Measurements from ENCODE around the gene TMEM200B.
A peak's percentile ranks its signal among the peaks of the same experiment; 100 is the strongest.

The TMEM200B gene

DNA sequence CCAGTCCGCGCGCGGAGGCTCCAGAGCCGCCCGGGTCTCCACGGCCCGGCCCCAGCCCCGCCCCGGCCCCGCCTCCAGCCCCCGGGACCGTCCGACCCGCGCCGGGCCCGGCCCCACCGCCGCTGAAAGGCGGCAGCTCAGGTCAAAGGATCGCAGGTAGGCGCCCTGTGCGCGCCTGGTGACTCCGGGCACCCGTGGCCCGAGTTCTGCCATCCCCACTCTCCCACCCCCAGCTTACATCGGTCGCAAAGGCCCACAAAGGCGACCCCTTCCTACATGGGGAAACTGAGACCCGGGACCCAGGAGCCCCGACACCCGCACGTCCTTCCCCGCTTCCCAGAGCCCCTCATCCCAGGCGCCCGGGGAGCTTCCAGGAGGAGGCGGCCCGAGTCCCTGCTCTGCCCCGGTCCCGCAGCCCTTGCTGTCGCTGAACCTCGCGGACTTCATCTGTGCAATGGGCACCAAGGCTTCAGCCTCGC is at the start of gene TMEM200B:
Gene TMEM200B (minus strand): TSS at position 17 of the 479 bp plus-strand sequence. CDS start 2,075 bp downstream, outside the sequence.
- H3K9me3 ChIP-seq (ENCODE audit: control insufficient read depth in 2 of 2, low read length in 2 of 2): no peaks in the 10 kb centered on the region
- peak within 1 kb of the TSS; percentile 75 to 86 for H3K27ac ChIP-seq (ENCODE audit: low read depth in 2 of 2, low read length in 2 of 2)
- peak within 1 kb of the TSS; percentile 57 to 63 for H3K9ac ChIP-seq (ENCODE audit: low read depth in 1 of 2, low read length in 2 of 2)
- no peaks in the 10 kb centered on the region for H3K36me3 ChIP-seq (ENCODE audit: control insufficient read depth in 2 of 2, insufficient read depth in 2 of 2, low read length in 2 of 2)
- peaks cover 15 to 20% of the 10 kb centered on the region in 2 donors for H3K27me3 ChIP-seq (ENCODE audit: control insufficient read depth in 2 of 2, insufficient read depth in 2 of 2, low read length in 2 of 2)
- H3K4me1 ChIP-seq (ENCODE audit: control insufficient read depth in 2 of 2, insufficient read depth in 2 of 2, low read length in 2 of 2): peaks cover 15 to 20% of the 10 kb centered on the region in 2 donors
- H3K4me3 ChIP-seq (ENCODE audit: low read length in 2 of 2): peak within 1 kb of the TSS; percentile 41 to 60

DNA sequence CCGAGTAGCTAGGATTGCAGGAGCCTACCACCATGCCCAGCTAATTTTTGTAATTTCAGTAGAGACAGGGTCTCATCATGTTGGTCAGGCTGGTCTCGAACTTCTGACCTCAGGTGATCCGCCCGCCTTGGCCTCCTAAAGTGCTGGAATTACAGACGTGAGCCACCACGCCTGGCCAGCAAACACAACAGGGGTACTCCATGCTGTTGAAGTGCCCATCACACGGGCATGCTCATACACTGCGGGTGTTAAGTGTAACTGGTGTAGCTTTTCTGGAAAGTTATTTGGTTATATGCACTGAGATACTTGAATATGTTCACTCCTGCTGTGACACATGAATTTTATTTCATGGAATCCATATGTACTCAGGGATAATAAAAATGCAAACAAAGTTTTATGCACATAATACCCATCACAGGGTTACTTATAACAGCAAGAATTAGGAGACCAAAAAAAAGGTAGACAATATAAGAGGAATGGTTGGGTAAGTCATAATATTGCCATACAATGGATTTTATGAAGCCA is 48.8 kb upstream of the TMEM200B start:
- no peak overlapping the region for H3K4me3 ChIP-seq (ENCODE audit: low read length in 2 of 2)
- H3K9ac ChIP-seq (ENCODE audit: low read depth in 1 of 2, low read length in 2 of 2): no peak overlapping the region
- no peak overlapping the region for H3K27ac ChIP-seq (ENCODE audit: low read depth in 2 of 2, low read length in 2 of 2)
- no peaks in the 10 kb centered on the region for H3K27me3 ChIP-seq (ENCODE audit: control insufficient read depth in 2 of 2, insufficient read depth in 2 of 2, low read length in 2 of 2)
- H3K4me1 ChIP-seq (ENCODE audit: control insufficient read depth in 2 of 2, insufficient read depth in 2 of 2, low read length in 2 of 2): peaks cover 3 to 5% of the 10 kb centered on the region in 2 donors
- peaks cover 3 to 15% of the 10 kb centered on the region in 2 donors for H3K36me3 ChIP-seq (ENCODE audit: control insufficient read depth in 2 of 2, insufficient read depth in 2 of 2, low read length in 2 of 2)
- no peaks in the 10 kb centered on the region for H3K9me3 ChIP-seq (ENCODE audit: control insufficient read depth in 2 of 2, low read length in 2 of 2)

DNA sequence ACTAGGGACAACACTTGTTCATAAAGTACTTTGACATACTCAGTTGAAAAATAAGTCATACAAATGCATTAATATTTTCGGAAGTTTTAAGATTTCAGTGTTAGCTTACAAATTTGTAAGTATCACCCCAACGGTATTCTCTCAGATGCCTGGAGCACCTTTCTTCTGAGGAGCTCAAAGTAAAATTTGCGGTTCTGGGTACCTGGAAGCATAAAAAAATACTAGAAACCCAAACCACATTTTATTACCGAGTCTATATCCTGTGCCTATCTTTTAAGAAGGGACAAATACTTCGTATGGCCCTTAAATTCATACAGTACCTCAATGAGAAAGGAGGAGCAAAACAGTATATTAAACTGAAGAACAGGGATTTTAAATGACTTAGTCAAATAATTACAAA is 47.8 kb upstream of the TMEM200B start:
- Histone ChIP-seq H3K9ac (ENCODE audit: low read depth in 1 of 2, low read length in 2 of 2) (no peak overlapping the region), H3K27me3 (ENCODE audit: control insufficient read depth in 2 of 2, insufficient read depth in 2 of 2, low read length in 2 of 2) (no peaks in the 10 kb centered on the region), H3K9me3 (ENCODE audit: control insufficient read depth in 2 of 2, low read length in 2 of 2) (no peaks in the 10 kb centered on the region), H3K27ac (ENCODE audit: low read depth in 2 of 2, low read length in 2 of 2) (no peak overlapping the region), H3K4me1 (ENCODE audit: control insufficient read depth in 2 of 2, insufficient read depth in 2 of 2, low read length in 2 of 2) (peaks cover 0 to 6% of the 10 kb centered on the region in 2 donors), H3K4me3 (ENCODE audit: low read length in 2 of 2) (no peak overlapping the region), H3K36me3 (ENCODE audit: control insufficient read depth in 2 of 2, insufficient read depth in 2 of 2, low read length in 2 of 2) (peaks cover 4 to 22% of the 10 kb centered on the region in 2 donors)

- no peak overlapping the region for H3K4me3 ChIP-seq (ENCODE audit: low read length in 2 of 2)
- H3K27me3 ChIP-seq (ENCODE audit: control insufficient read depth in 2 of 2, insufficient read depth in 2 of 2, low read length in 2 of 2): no peaks in the 10 kb centered on the region
- peaks cover 0 to 10% of the 10 kb centered on the region in 2 donors for H3K4me1 ChIP-seq (ENCODE audit: control insufficient read depth in 2 of 2, insufficient read depth in 2 of 2, low read length in 2 of 2)
- no peak overlapping the region for H3K27ac ChIP-seq (ENCODE audit: low read depth in 2 of 2, low read length in 2 of 2)
- H3K9me3 ChIP-seq (ENCODE audit: control insufficient read depth in 2 of 2, low read length in 2 of 2): no peaks in the 10 kb centered on the region
- H3K9ac ChIP-seq (ENCODE audit: low read depth in 1 of 2, low read length in 2 of 2): no peak overlapping the region
- H3K36me3 ChIP-seq (ENCODE audit: control insufficient read depth in 2 of 2, insufficient read depth in 2 of 2, low read length in 2 of 2): peaks cover 9 to 27% of the 10 kb centered on the region in 2 donors
Observed at GRCh38 chr1:29171089-29171488, 47.4 kb upstream of the TMEM200B start.

DNA sequence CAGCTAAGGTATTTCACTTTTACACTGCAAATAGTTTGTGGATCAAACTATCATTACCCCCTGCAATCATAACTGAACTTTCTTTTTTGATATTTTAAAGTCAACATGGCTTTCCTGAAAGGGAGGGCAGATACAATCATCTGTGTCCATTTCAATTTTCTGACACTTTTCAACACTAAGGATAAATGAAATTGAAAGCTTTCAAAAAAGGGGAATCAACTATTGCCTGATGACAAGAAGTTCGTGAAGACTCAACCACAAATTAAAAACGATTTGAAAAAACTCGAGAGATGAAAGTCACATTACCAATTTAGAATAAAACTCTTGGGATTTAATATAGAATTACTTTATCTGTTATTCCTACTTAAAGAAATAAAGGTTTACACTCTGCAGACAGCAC is 46.3 kb upstream of the TMEM200B start:
- no peak overlapping the region for H3K27ac ChIP-seq (ENCODE audit: low read depth in 2 of 2, low read length in 2 of 2)
- H3K36me3 ChIP-seq (ENCODE audit: control insufficient read depth in 2 of 2, insufficient read depth in 2 of 2, low read length in 2 of 2): peaks cover 20 to 38% of the 10 kb centered on the region in 2 donors
- H3K4me1 ChIP-seq (ENCODE audit: control insufficient read depth in 2 of 2, insufficient read depth in 2 of 2, low read length in 2 of 2): peaks cover 0 to 15% of the 10 kb centered on the region in 2 donors
- no peak overlapping the region for H3K4me3 ChIP-seq (ENCODE audit: low read length in 2 of 2)
- H3K27me3 ChIP-seq (ENCODE audit: control insufficient read depth in 2 of 2, insufficient read depth in 2 of 2, low read length in 2 of 2): no peaks in the 10 kb centered on the region
- no peak overlapping the region for H3K9ac ChIP-seq (ENCODE audit: low read depth in 1 of 2, low read length in 2 of 2)
- H3K9me3 ChIP-seq (ENCODE audit: control insufficient read depth in 2 of 2, low read length in 2 of 2): no peaks in the 10 kb centered on the region

DNA sequence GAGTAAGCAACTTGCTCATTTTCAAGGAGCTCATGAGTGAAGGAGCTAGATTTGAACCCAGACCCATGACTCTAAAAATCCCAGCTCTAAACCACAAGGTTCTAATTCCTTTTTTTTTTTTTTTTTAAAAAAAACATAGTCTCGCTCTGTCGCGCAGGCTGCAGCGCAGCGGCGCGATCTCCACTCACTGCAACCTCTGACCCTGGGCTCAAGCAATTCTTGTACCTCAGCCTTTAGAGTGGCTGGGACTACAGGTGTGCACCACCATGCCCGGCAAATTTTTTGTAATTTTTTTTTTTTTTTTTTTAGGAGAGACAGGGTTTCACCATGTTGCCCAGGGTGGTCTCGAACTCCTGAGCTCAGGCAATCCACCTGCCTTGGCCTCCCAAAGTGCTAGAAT is 44.2 kb upstream of the TMEM200B start:
- peaks cover 0 to 16% of the 10 kb centered on the region in 2 donors for H3K4me1 ChIP-seq (ENCODE audit: control insufficient read depth in 2 of 2, insufficient read depth in 2 of 2, low read length in 2 of 2)
- no peaks in the 10 kb centered on the region for H3K9me3 ChIP-seq (ENCODE audit: control insufficient read depth in 2 of 2, low read length in 2 of 2)
- H3K4me3 ChIP-seq (ENCODE audit: low read length in 2 of 2): no peak overlapping the region
- peaks cover 26 to 42% of the 10 kb centered on the region in 2 donors for H3K36me3 ChIP-seq (ENCODE audit: control insufficient read depth in 2 of 2, insufficient read depth in 2 of 2, low read length in 2 of 2)
- H3K27me3 ChIP-seq (ENCODE audit: control insufficient read depth in 2 of 2, insufficient read depth in 2 of 2, low read length in 2 of 2): no peaks in the 10 kb centered on the region
- no peak overlapping the region for H3K27ac ChIP-seq (ENCODE audit: low read depth in 2 of 2, low read length in 2 of 2)
- no peak overlapping the region for H3K9ac ChIP-seq (ENCODE audit: low read depth in 1 of 2, low read length in 2 of 2)

- Histone ChIP-seq H3K27ac (ENCODE audit: low read depth in 2 of 2, low read length in 2 of 2) (peak overlapping the region in 1 of 2 donors; percentile 18), H3K36me3 (ENCODE audit: control insufficient read depth in 2 of 2, insufficient read depth in 2 of 2, low read length in 2 of 2) (peaks cover 28 to 44% of the 10 kb centered on the region in 2 donors), H3K4me1 (ENCODE audit: control insufficient read depth in 2 of 2, insufficient read depth in 2 of 2, low read length in 2 of 2) (peaks cover 8 to 26% of the 10 kb centered on the region in 2 donors), H3K9ac (ENCODE audit: low read depth in 1 of 2, low read length in 2 of 2) (no peak overlapping the region), H3K4me3 (ENCODE audit: low read length in 2 of 2) (no peak overlapping the region), H3K27me3 (ENCODE audit: control insufficient read depth in 2 of 2, insufficient read depth in 2 of 2, low read length in 2 of 2) (no peaks in the 10 kb centered on the region), H3K9me3 (ENCODE audit: control insufficient read depth in 2 of 2, low read length in 2 of 2) (no peaks in the 10 kb centered on the region)
Observed at GRCh38 chr1:29166291-29166878, 42.7 kb upstream of the TMEM200B start.

GRCh38 chr1:29164588-29164987 is 40.9 kb upstream of the TMEM200B start:
- H3K36me3 ChIP-seq (ENCODE audit: control insufficient read depth in 2 of 2, insufficient read depth in 2 of 2, low read length in 2 of 2): peaks cover 30 to 42% of the 10 kb centered on the region in 2 donors
- no peak overlapping the region for H3K4me3 ChIP-seq (ENCODE audit: low read length in 2 of 2)
- H3K9ac ChIP-seq (ENCODE audit: low read depth in 1 of 2, low read length in 2 of 2): no peak overlapping the region
- no peaks in the 10 kb centered on the region for H3K9me3 ChIP-seq (ENCODE audit: control insufficient read depth in 2 of 2, low read length in 2 of 2)
- H3K27ac ChIP-seq (ENCODE audit: low read depth in 2 of 2, low read length in 2 of 2): no peak overlapping the region
- H3K27me3 ChIP-seq (ENCODE audit: control insufficient read depth in 2 of 2, insufficient read depth in 2 of 2, low read length in 2 of 2): no peaks in the 10 kb centered on the region
- peaks cover 8 to 21% of the 10 kb centered on the region in 2 donors for H3K4me1 ChIP-seq (ENCODE audit: control insufficient read depth in 2 of 2, insufficient read depth in 2 of 2, low read length in 2 of 2)

GRCh38 chr1:29162476-29163138 is 38.9 kb upstream of the TMEM200B start:
- Histone ChIP-seq H3K9ac (ENCODE audit: low read depth in 1 of 2, low read length in 2 of 2) (no peak overlapping the region), H3K9me3 (ENCODE audit: control insufficient read depth in 2 of 2, low read length in 2 of 2) (no peaks in the 10 kb centered on the region), H3K27me3 (ENCODE audit: control insufficient read depth in 2 of 2, insufficient read depth in 2 of 2, low read length in 2 of 2) (no peaks in the 10 kb centered on the region), H3K4me1 (ENCODE audit: control insufficient read depth in 2 of 2, insufficient read depth in 2 of 2, low read length in 2 of 2) (peaks cover 8 to 21% of the 10 kb centered on the region in 2 donors), H3K36me3 (ENCODE audit: control insufficient read depth in 2 of 2, insufficient read depth in 2 of 2, low read length in 2 of 2) (peaks cover 46 to 48% of the 10 kb centered on the region in 2 donors), H3K27ac (ENCODE audit: low read depth in 2 of 2, low read length in 2 of 2) (no peak overlapping the region), H3K4me3 (ENCODE audit: low read length in 2 of 2) (no peak overlapping the region)

DNA sequence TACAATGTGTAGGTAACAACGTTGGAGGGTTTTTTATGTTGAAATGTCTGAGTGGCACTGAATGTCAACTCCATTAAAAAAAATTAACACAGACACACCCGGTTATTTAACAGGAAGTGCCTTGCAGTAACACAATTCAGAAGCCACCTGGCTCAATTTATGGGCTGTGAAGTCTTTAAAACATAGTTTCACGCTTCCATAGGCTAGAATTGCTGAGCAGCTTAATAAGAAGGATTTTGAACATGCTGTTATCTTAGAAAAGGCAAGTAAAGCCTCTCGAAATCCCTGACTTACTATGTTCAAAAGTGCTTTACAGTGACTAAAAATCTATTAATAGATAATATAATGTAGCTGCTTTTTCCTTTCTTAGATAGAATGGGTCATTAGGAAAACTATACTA is 38.3 kb upstream of the TMEM200B start:
- Histone ChIP-seq H3K4me3 (ENCODE audit: low read length in 2 of 2) (no peak overlapping the region), H3K4me1 (ENCODE audit: control insufficient read depth in 2 of 2, insufficient read depth in 2 of 2, low read length in 2 of 2) (peaks cover 8 to 21% of the 10 kb centered on the region in 2 donors), H3K36me3 (ENCODE audit: control insufficient read depth in 2 of 2, insufficient read depth in 2 of 2, low read length in 2 of 2) (peaks cover 50 to 51% of the 10 kb centered on the region in 2 donors), H3K9ac (ENCODE audit: low read depth in 1 of 2, low read length in 2 of 2) (no peak overlapping the region), H3K27ac (ENCODE audit: low read depth in 2 of 2, low read length in 2 of 2) (no peak overlapping the region), H3K27me3 (ENCODE audit: control insufficient read depth in 2 of 2, insufficient read depth in 2 of 2, low read length in 2 of 2) (no peaks in the 10 kb centered on the region), H3K9me3 (ENCODE audit: control insufficient read depth in 2 of 2, low read length in 2 of 2) (no peaks in the 10 kb centered on the region)
